Measurements from ENCODE around the gene DMAP1. TPM values are rescaled to one million over a fixed set of nuclear protein-coding genes. Genes with fewer than 3 reads are reported as not detected.

The DMAP1 gene
- total RNA-seq, 1 donor from 2014 or later, result 32.2 TPM

DNA sequence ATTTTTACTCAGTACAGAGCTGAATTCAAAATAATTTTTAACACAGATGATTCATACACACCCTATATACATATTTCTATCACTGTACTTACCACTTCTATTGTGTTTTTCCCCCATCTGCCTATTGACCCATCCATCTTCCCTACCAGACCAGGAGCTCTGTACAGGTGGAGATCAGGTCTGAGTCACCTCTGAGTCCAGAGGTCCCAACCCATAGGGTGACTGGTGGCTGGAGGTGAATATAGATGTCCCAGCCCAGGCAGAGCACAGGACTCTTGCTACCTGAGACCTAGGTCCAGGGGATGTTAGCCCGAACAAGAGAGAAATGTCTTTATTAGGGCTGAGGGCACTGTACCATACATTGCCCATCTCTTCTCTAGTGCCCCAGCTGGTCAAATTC is 54.8 kb downstream of the DMAP1 start:
- no peak overlapping the region for H3K4me3 ChIP-seq
- H3K4me1 ChIP-seq, result peaks cover 4% of the 10 kb centered on the region
- DNase-seq, result no peak
- no peak overlapping the region for H3K27ac ChIP-seq
- H3K9me3 ChIP-seq, result no peaks in the 10 kb centered on the region
- H3K27me3 ChIP-seq (ENCODE audit: low read depth), result no peaks in the 10 kb centered on the region
- TF ChIP-seq, protein P1, sequence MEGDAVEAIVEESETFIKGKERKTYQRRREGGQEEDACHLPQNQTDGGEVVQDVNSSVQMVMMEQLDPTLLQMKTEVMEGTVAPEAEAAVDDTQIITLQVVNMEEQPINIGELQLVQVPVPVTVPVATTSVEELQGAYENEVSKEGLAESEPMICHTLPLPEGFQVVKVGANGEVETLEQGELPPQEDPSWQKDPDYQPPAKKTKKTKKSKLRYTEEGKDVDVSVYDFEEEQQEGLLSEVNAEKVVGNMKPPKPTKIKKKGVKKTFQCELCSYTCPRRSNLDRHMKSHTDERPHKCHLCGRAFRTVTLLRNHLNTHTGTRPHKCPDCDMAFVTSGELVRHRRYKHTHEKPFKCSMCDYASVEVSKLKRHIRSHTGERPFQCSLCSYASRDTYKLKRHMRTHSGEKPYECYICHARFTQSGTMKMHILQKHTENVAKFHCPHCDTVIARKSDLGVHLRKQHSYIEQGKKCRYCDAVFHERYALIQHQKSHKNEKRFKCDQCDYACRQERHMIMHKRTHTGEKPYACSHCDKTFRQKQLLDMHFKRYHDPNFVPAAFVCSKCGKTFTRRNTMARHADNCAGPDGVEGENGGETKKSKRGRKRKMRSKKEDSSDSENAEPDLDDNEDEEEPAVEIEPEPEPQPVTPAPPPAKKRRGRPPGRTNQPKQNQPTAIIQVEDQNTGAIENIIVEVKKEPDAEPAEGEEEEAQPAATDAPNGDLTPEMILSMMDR (IDR thresholded peaks at IDR 0.05), result no peak
- H3K36me3 ChIP-seq, result no peaks in the 10 kb centered on the region
- intact Hi-C loops (cut with DNase I), result no loop called here
- ATAC-seq, result no peak

Other genes with a start within 250 kb of the DMAP1 start
- 15.0 TPM for gene DPH2, start 243.5 kb upstream of the DMAP1 start, total RNA-seq
- gene ATP6V0B, start 238.5 kb upstream of the DMAP1 start, total RNA-seq, result 205 TPM
- 17.3 TPM for gene B4GALT2, start 234.3 kb upstream of the DMAP1 start, total RNA-seq
- 10.7 TPM for gene CCDC24, start 221.9 kb upstream of the DMAP1 start, total RNA-seq
- gene SLC6A9, start 182.0 kb upstream of the DMAP1 start, total RNA-seq, result 24.2 TPM
- gene KLF17, start 94.7 kb upstream of the DMAP1 start, total RNA-seq, result 0.47 TPM
- not detected for gene KLF18, start 71.8 kb upstream of the DMAP1 start, total RNA-seq
- gene ERI3, start 141.8 kb downstream of the DMAP1 start, total RNA-seq, result 36.3 TPM
- gene RNF220, start 191.8 kb downstream of the DMAP1 start, total RNA-seq, result 72.5 TPM

All from lower lobe of right lung (tissue), 2 donors.